A549 (cell line): Measurements from ENCODE around the gene CCDC169. TPM values are rescaled to one million over a fixed set of nuclear protein-coding genes. Genes with fewer than 3 reads are reported as not detected.

Experiments used
- ATAC-seq, 2 experiments: fragments of 200-7000 bp in 1 of 2; fragments of >200 bp in 1 of 2; cut with Nextera tagmentation in 1 of 2; cut with Tn5 transposase in 1 of 2; 3 replicates each; pipeline versions ENCODE4 v1.8.0 to v1.9.1; 2018 to 2020; ENCODE audit warnings: mild to moderate bottlenecking in 1 of 2, moderate library complexity in 1 of 2
- CTCF ChIA-PET: fragments of 300-600 bp; sonication (Branson Sonifier 250); formaldehyde crosslinking; extraction: SDS; loops from one replicate; lab custom pipeline; 2021; ENCODE audit warnings: antibody characterized with exemption, inconsistent platforms; lab: Yijun Ruan, JAX
- POLR2A ChIA-PET: fragments of 350-600 bp; formaldehyde crosslinking; extraction: SDS; loops from one replicate; lab custom pipeline; 2021; ENCODE audit warnings: antibody characterized with exemption, inconsistent platforms; lab: Yijun Ruan, JAX
- DNase-seq, 2 experiments: peaks; one replicate each; pipeline versions ENCODE4 v3.0.0 to v3.0.0-alpha.2; 2011 to 2016; ENCODE audit warnings: low read depth in 1 of 2, low spot score in 1 of 2
- FAIRE-seq: peaks from 2 replicates; lab custom pipeline; 2011; peaks lifted over from hg19 to GRCh38; lab: Jason Lieb, UNC
- H3K27ac ChIP-seq, 2 experiments: fragments of >200 bp; sonication (Bioruptor Twin); formaldehyde crosslinking; 3 replicates each; pipeline ENCODE4 v1.5.1; 2016 to 2017
- H3K4me1 ChIP-seq: fragments of >200 bp; sonication (Bioruptor Twin); formaldehyde crosslinking; 3 replicates; pipeline ENCODE4 v1.6.1; 2016
- H3K4me2 ChIP-seq: fragments of >200 bp; sonication (Bioruptor Twin); formaldehyde crosslinking; 3 replicates; pipeline ENCODE4 v1.6.1; 2016
- H3K4me3 ChIP-seq: fragments of >200 bp; sonication (Bioruptor Twin); formaldehyde crosslinking; 3 replicates; pipeline ENCODE4 v1.5.1; 2016
- H3K9me3 ChIP-seq: fragments of >200 bp; sonication (Bioruptor Twin); formaldehyde crosslinking; 3 replicates; pipeline ENCODE4 v1.6.1; 2016
- BCL3 ChIP-seq: fragments of >200 bp; sonication (Bioruptor Twin); formaldehyde crosslinking; IDR thresholded peaks from 3 replicates; pipeline ENCODE4 v1.6.1; 2016
- CBX8 ChIP-seq: fragments of 200-600 bp; sonication (generic); IDR thresholded peaks from 2 replicates; pipeline ENCODE4 v1.6.1; 2016
- CHD4 ChIP-seq: fragments of 200-600 bp; sonication (generic); IDR thresholded peaks from 2 replicates; pipeline ENCODE4 v1.6.1; 2016; ENCODE audit warnings: antibody characterized with exemption, mild to moderate bottlenecking, borderline replicate concordance
- EHF ChIP-seq: fragments of 250-450 bp; sonication (Bioruptor Pico); IDR thresholded peaks from 2 replicates; pipeline ENCODE4 v1.5.0; 2020; ENCODE audit warnings: mild to moderate bottlenecking
- HEYL ChIP-seq: fragments of 250-450 bp; sonication (Bioruptor Pico); IDR thresholded peaks from 2 replicates; pipeline ENCODE4 v1.8.0; 2021; ENCODE audit warnings: mild to moderate bottlenecking, moderate library complexity
- HMGXB4 ChIP-seq: fragments of 250-450 bp; sonication (Bioruptor Pico); IDR thresholded peaks from 2 replicates; pipeline ENCODE4 v1.5.0; 2021; ENCODE audit warnings: mild to moderate bottlenecking, moderate library complexity, borderline replicate concordance
- HOXA7 ChIP-seq: fragments of 250-450 bp; sonication (Bioruptor Pico); IDR thresholded peaks from 2 replicates; pipeline ENCODE4 v1.5.0; 2020; ENCODE audit warnings: mild to moderate bottlenecking, moderate library complexity
- JUNB ChIP-seq: fragments of >200 bp; sonication (Bioruptor Twin); formaldehyde crosslinking; IDR thresholded peaks from 2 replicates; pipeline ENCODE4 v1.6.1; 2016
- MYC ChIP-seq: IDR thresholded peaks from 2 replicates; pipeline ENCODE4 v1.6.1; 2012; ENCODE audit warnings: mild to moderate bottlenecking, inconsistent platforms, low read length, improper control_type of control experiment, borderline replicate concordance
- PBX3 ChIP-seq: IDR thresholded peaks from 2 replicates; pipeline ENCODE4 v1.6.1; 2012
- REST ChIP-seq: fragments of 200-600 bp; sonication (generic); IDR thresholded peaks from 2 replicates; pipeline ENCODE4 v1.6.1; 2016; ENCODE audit warnings: antibody characterized with exemption, mild to moderate bottlenecking, moderate library complexity
- RFX5 ChIP-seq: fragments of 450-650 bp; IDR thresholded peaks from 2 replicates; pipeline ENCODE4 v1.7.1; 2014; ENCODE audit warnings: antibody characterized with exemption, mild to moderate bottlenecking, moderate library complexity
- SREBF2 ChIP-seq: fragments of 450-650 bp; IDR thresholded peaks from 2 replicates; pipeline ENCODE4 v1.6.1; 2014; ENCODE audit warnings: mild to moderate bottlenecking, moderate library complexity
- TP53 ChIP-seq: fragments of 250-450 bp; sonication (Bioruptor Pico); IDR thresholded peaks from 2 replicates; pipeline ENCODE4 v1.5.0; 2021; ENCODE audit warnings: mild to moderate bottlenecking, moderate library complexity
- ZC3H11A ChIP-seq: fragments of 450-650 bp; IDR thresholded peaks from 2 replicates; pipeline ENCODE4 v1.6.1; 2014; ENCODE audit warnings: antibody characterized with exemption, mild to moderate bottlenecking
- WGBS: methylation state at CpG from one replicate; pipeline ENCODE4 v1.1.6; 2017; ENCODE audit errors: missing lambda C conversion rate; 5-methylcytosine and 5-hydroxymethylcytosine counted together
- polyA plus RNA-seq, 4 experiments: library from polyadenylated mRNA; depleted of rRNA in 3 of 4; stranded (reverse); fragments of >200 nt; fragmentation: RNase III in 1 of 4; extraction: RNeasy Plus Mini Kit Qiagen cat#74134 plus additional on column Dnase treatment in 1 of 4; gene quantifications; 2 replicates in 3 of 4; 3 replicates in 1 of 4; pipeline ENCODE4 v1.2.3, GENCODE V29; 2011 to 2017

CCDC169 gene
- polyA plus RNA-seq, 2 of the 4 experiments (the other 2 are of a cell fraction) = 1.3 to 2.0 TPM

- H3K4me2 ChIP-seq = no peak overlapping the region
- ChIA-PET CTCF (interaction anchor here (2.3 to 5.6 kb wide), 3 partner anchors 10 to 296 kb away, joined by 5 to 88 read pairs (median 17); no protein-coding TSS in a partner anchor), POLR2A (no interaction called here)
- H3K4me3 ChIP-seq = no peak overlapping the region
- no peak overlapping the region for H3K27ac ChIP-seq
- H3K4me1 ChIP-seq = no peaks in the 10 kb centered on the region
- no peaks in the 10 kb centered on the region for H3K9me3 ChIP-seq
- no peak for DNase-seq
- TF ChIP-seq CBX8 = no peak
- TF ChIP-seq CHD4 = no peak
- TF ChIP-seq SREBF2 = no peak
- TF ChIP-seq MYC = no peak
- 40% methylated on average over 2 of the region's 2 CpGs for WGBS
- FAIRE-seq = no peak
- ATAC-seq = no peak
Measured at GRCh38 chr13:36273431-36273830, 24.2 kb downstream of the CCDC169 start.

- CTCF ChIA-PET = interaction anchor here (1.3 kb wide), 1 partner anchor 13 kb away, joined by 5 read pairs; no protein-coding TSS in a partner anchor
- TF ChIP-seq EHF (CRISPR knock-in tag) = no peak
- TF ChIP-seq HMGXB4 (CRISPR knock-in tag) = no peak
- TF ChIP-seq HEYL (CRISPR knock-in tag) = no peak
- no peak for FAIRE-seq
Measured at GRCh38 chr13:36261976-36262375, 35.6 kb downstream of the CCDC169 start.

GRCh38 chr13:36261011-36261410 is 36.6 kb downstream of the CCDC169 start:
- Histone ChIP-seq H3K4me1 (no peaks in the 10 kb centered on the region), H3K9me3 (no peaks in the 10 kb centered on the region), H3K4me2 (no peak overlapping the region), H3K27ac (no peak overlapping the region), H3K4me3 (no peak overlapping the region)
- ATAC-seq (no peak), FAIRE-seq (no peak), DNase-seq (no peak)
- POLR2A ChIA-PET = no interaction called here
- CTCF ChIA-PET = interaction anchor here (1.3 kb wide), 1 partner anchor 14 kb away, joined by 5 read pairs; no protein-coding TSS in a partner anchor
- 19% methylated on average over 3 of the region's 3 CpGs for WGBS
- no peak for TF ChIP-seq RFX5
- TF ChIP-seq REST = no peak
- no peak for TF ChIP-seq TP53 (CRISPR knock-in tag)

More at GRCh38 chr13:36261976-36262375, 35.6 kb downstream of the CCDC169 start:
- Histone ChIP-seq H3K4me2 (no peak overlapping the region), H3K4me3 (no peak overlapping the region), H3K27ac (no peak overlapping the region), H3K4me1 (no peaks in the 10 kb centered on the region), H3K9me3 (no peaks in the 10 kb centered on the region)
- POLR2A ChIA-PET = no interaction called here
- DNase-seq = no peak
- no peak for ATAC-seq

- Histone ChIP-seq H3K27ac (no peak overlapping the region), H3K4me2 (no peak overlapping the region), H3K4me3 (no peak overlapping the region), H3K9me3 (no peaks in the 10 kb centered on the region), H3K4me1 (no peaks in the 10 kb centered on the region)
- DNase-seq = no peak
- WGBS = 27% methylated on average over 8 of the region's 8 CpGs
- ATAC-seq = no peak
- POLR2A ChIA-PET = no interaction called here
- TF ChIP-seq ZC3H11A (no peak), JUNB (no peak), PBX3 (no peak), HOXA7 (CRISPR knock-in tag) (no peak), BCL3 (no peak)
- CTCF ChIA-PET = interaction anchor here (0.9 kb wide), 1 partner anchor 13 kb away, joined by 4 read pairs; no protein-coding TSS in a partner anchor
- no peak for FAIRE-seq
Measured at GRCh38 chr13:36259361-36260137, 38.1 kb downstream of the CCDC169 start.
